Liver (tissue), 3 donors: ENCODE data around the gene PDE6B.

Experiments
- EGR1 ChIP-seq, 2 donors: IDR thresholded peaks; 2 replicates each; pipeline ENCODE4 v1.6.1; 2016 to 2018; ENCODE audit warnings: antibody characterized with exemption in 2 of 2, low read depth in 2 of 2
- FOXA1 ChIP-seq: IDR thresholded peaks from 2 replicates; pipeline ENCODE4 v1.6.1; 2016; ENCODE audit warnings: antibody characterized with exemption
- GABPA ChIP-seq, 2 donors: IDR thresholded peaks in 1 of 2; conservative IDR thresholded peaks in 1 of 2; 2 replicates each; pipeline ENCODE4 v1.6.1; 2016; ENCODE audit warnings: antibody characterized with exemption in 2 of 2, mild to moderate bottlenecking in 1 of 2, moderate library complexity in 1 of 2
- HNF4A ChIP-seq, 2 donors: conservative IDR thresholded peaks; 2 replicates each; pipeline ENCODE4 v1.6.1; 2016; ENCODE audit warnings: antibody characterized with exemption in 2 of 2, mild to moderate bottlenecking in 2 of 2
- JUND ChIP-seq, 2 donors: IDR thresholded peaks; 2 replicates each; pipeline ENCODE4 v1.6.1; 2016; ENCODE audit warnings: antibody characterized with exemption in 2 of 2
- RAD21 ChIP-seq, 2 donors: IDR thresholded peaks; 2 replicates each; pipeline ENCODE4 v1.6.1; 2016; ENCODE audit warnings: antibody characterized with exemption in 2 of 2, mild to moderate bottlenecking in 2 of 2
- SP1 ChIP-seq: IDR thresholded peaks from 2 replicates; pipeline ENCODE4 v1.6.1; 2018; ENCODE audit warnings: antibody characterized with exemption, mild to moderate bottlenecking
- TAF1 ChIP-seq: conservative IDR thresholded peaks from 2 replicates; pipeline ENCODE4 v1.6.1; 2016; ENCODE audit warnings: antibody characterized with exemption, mild to moderate bottlenecking
- YY1 ChIP-seq: IDR thresholded peaks from 2 replicates; pipeline ENCODE4 v1.6.1; 2016; ENCODE audit warnings: antibody characterized with exemption, mild to moderate bottlenecking
- TF ChIP-seq, protein P1 (sequence below): fragments of 150-350 bp; IDR thresholded peaks from 2 replicates; pipeline ENCODE4 v1.5.1; 2017; ENCODE audit warnings: improper control_type of control experiment, low read depth, low read length; ENCODE audit not compliant: missing input control
- TF ChIP-seq, protein P2 (sequence below): IDR thresholded peaks from 2 replicates; pipeline ENCODE4 v1.6.1; 2016; ENCODE audit warnings: antibody characterized with exemption
- TF ChIP-seq, protein P3 (sequence below): IDR thresholded peaks from 2 replicates; pipeline ENCODE4 v1.6.1; 2016; ENCODE audit warnings: antibody characterized with exemption, mild to moderate bottlenecking
- TF ChIP-seq, protein P4 (sequence below): IDR thresholded peaks from 2 replicates; pipeline ENCODE4 v1.6.1; 2016; ENCODE audit warnings: antibody characterized with exemption
- donor health status: healthy.
- donor health status: healthy.

DNA sequence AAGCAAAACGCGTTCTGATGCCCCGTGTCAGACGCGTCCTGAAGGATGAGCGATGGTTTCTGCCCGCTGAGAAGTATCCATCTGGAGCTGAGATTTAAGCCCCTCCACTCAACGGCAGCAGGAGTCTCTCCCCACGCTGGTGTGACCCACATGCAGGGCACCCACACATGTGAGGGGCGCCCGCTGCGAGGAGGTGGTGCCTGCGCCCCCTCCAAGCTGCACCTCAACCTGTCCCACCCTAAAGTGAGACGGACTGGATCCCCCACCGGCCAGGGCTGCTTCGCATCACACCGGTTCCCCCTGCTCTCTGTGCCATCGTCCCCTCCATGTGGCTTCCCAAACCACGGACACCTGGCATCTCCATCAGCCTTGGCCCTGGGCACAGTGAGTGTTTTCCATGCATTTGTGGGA is 4.5 kb upstream of the PDE6B start:
- TF ChIP-seq, protein P1, sequence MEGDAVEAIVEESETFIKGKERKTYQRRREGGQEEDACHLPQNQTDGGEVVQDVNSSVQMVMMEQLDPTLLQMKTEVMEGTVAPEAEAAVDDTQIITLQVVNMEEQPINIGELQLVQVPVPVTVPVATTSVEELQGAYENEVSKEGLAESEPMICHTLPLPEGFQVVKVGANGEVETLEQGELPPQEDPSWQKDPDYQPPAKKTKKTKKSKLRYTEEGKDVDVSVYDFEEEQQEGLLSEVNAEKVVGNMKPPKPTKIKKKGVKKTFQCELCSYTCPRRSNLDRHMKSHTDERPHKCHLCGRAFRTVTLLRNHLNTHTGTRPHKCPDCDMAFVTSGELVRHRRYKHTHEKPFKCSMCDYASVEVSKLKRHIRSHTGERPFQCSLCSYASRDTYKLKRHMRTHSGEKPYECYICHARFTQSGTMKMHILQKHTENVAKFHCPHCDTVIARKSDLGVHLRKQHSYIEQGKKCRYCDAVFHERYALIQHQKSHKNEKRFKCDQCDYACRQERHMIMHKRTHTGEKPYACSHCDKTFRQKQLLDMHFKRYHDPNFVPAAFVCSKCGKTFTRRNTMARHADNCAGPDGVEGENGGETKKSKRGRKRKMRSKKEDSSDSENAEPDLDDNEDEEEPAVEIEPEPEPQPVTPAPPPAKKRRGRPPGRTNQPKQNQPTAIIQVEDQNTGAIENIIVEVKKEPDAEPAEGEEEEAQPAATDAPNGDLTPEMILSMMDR = no peak
- TF ChIP-seq JUND (IDR thresholded peaks at IDR 0.05) (no peak), YY1 (no peak), TAF1 (no peak), FOXA1 (no peak), RAD21 (IDR thresholded peaks at IDR 0.05) (no peak), HNF4A (conservative IDR thresholded peaks at IDR 0.05) (no peak), SP1 (no peak), GABPA (IDR thresholded peaks at IDR 0.05 in 1 of 2, conservative IDR thresholded peaks at IDR 0.05 in 1 of 2) (no peak), EGR1 (IDR thresholded peaks at IDR 0.05; ENCODE audit: low read depth in 2 of 2) (no peak)
- TF ChIP-seq, protein P2, sequence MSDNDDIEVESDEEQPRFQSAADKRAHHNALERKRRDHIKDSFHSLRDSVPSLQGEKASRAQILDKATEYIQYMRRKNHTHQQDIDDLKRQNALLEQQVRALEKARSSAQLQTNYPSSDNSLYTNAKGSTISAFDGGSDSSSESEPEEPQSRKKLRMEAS = no peak
- TF ChIP-seq, protein P3, sequence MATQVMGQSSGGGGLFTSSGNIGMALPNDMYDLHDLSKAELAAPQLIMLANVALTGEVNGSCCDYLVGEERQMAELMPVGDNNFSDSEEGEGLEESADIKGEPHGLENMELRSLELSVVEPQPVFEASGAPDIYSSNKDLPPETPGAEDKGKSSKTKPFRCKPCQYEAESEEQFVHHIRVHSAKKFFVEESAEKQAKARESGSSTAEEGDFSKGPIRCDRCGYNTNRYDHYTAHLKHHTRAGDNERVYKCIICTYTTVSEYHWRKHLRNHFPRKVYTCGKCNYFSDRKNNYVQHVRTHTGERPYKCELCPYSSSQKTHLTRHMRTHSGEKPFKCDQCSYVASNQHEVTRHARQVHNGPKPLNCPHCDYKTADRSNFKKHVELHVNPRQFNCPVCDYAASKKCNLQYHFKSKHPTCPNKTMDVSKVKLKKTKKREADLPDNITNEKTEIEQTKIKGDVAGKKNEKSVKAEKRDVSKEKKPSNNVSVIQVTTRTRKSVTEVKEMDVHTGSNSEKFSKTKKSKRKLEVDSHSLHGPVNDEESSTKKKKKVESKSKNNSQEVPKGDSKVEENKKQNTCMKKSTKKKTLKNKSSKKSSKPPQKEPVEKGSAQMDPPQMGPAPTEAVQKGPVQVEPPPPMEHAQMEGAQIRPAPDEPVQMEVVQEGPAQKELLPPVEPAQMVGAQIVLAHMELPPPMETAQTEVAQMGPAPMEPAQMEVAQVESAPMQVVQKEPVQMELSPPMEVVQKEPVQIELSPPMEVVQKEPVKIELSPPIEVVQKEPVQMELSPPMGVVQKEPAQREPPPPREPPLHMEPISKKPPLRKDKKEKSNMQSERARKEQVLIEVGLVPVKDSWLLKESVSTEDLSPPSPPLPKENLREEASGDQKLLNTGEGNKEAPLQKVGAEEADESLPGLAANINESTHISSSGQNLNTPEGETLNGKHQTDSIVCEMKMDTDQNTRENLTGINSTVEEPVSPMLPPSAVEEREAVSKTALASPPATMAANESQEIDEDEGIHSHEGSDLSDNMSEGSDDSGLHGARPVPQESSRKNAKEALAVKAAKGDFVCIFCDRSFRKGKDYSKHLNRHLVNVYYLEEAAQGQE = no peak
- TF ChIP-seq, protein P4, sequence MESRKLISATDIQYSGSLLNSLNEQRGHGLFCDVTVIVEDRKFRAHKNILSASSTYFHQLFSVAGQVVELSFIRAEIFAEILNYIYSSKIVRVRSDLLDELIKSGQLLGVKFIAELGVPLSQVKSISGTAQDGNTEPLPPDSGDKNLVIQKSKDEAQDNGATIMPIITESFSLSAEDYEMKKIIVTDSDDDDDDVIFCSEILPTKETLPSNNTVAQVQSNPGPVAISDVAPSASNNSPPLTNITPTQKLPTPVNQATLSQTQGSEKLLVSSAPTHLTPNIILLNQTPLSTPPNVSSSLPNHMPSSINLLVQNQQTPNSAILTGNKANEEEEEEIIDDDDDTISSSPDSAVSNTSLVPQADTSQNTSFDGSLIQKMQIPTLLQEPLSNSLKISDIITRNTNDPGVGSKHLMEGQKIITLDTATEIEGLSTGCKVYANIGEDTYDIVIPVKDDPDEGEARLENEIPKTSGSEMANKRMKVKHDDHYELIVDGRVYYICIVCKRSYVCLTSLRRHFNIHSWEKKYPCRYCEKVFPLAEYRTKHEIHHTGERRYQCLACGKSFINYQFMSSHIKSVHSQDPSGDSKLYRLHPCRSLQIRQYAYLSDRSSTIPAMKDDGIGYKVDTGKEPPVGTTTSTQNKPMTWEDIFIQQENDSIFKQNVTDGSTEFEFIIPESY = no peak
